ENCODE results near the gene CANT1.

- TF ChIP-seq GATA2 (IDR thresholded peaks at IDR 0.05; ENCODE audit: low read depth, low read length) (no peak), GATA3 (IDR thresholded peaks at IDR 0.05; ENCODE audit: low read depth, low read length) (no peak)
Observed at GRCh38 chr17:78963378-78963777, 46.2 kb downstream of the CANT1 start.
